ENCODE data around the gene DCAF7. TPM values are rescaled to one million over a fixed set of nuclear protein-coding genes. Genes with fewer than 3 reads are reported as not detected.
A peak's percentile ranks its signal among the peaks of the same experiment; 100 is the strongest.

The DCAF7 gene
- total RNA-seq, 4 donors from 2014 or later = 32.2 to 65.3 (median 48.9) TPM

DNA sequence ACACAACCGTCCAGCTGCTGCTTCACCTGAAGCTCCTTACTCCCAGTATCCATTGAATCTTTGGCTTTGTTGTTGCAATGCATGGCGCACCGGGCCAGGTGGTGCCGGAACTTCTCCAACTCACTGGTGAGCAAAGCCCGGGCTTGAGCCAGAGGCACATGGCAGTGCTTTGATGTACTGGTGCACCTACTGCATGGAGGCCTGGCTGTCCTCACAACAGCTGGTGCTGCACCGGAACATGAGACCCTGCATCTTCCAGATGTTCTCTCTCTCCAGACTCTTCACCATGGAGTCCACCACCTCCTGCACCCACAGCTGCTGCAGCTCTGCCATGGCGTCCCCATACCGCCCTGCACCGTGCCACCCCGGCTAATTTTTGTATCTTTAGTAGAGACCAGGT lies 60.6 kb downstream of the DCAF7 start:
- TF ChIP-seq POLR2A (IDR thresholded peaks at IDR 0.05) = no peak
- TF ChIP-seq, protein P1, sequence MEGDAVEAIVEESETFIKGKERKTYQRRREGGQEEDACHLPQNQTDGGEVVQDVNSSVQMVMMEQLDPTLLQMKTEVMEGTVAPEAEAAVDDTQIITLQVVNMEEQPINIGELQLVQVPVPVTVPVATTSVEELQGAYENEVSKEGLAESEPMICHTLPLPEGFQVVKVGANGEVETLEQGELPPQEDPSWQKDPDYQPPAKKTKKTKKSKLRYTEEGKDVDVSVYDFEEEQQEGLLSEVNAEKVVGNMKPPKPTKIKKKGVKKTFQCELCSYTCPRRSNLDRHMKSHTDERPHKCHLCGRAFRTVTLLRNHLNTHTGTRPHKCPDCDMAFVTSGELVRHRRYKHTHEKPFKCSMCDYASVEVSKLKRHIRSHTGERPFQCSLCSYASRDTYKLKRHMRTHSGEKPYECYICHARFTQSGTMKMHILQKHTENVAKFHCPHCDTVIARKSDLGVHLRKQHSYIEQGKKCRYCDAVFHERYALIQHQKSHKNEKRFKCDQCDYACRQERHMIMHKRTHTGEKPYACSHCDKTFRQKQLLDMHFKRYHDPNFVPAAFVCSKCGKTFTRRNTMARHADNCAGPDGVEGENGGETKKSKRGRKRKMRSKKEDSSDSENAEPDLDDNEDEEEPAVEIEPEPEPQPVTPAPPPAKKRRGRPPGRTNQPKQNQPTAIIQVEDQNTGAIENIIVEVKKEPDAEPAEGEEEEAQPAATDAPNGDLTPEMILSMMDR (IDR thresholded peaks at IDR 0.05) = no peak
- Histone ChIP-seq H3K9me3 (no peaks in the 10 kb centered on the region), H3K27ac (peak overlapping the region in 2 of 4 donors; percentile 17 to 38), H3K4me1 (no peaks in the 10 kb centered on the region), H3K27me3 (no peaks in the 10 kb centered on the region), H3K36me3 (peaks cover 0 to 52% (median 0%) of the 10 kb centered on the region in 3 donors), H3K4me3 (no peak overlapping the region)
- DNase-seq = no peak

DNA sequence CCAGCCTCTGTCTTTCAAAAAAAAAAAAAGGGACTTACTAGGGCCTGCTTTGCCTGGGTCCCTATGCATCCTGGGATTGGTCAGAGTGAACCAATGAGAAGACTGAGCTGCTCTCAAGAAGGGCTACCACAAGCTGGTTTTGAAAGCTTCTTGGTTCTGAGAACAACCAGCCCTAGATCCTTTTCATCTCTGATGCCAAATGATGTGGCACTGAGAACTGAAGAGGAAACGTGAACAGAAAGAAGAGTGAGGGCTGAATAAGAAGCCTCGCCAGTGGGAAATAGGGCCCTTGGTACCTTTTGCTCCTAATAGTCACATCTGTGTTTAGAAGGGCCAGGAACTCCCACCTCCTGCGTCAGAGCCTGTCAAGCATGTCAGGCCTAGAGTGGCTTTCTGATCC lies 61.1 kb downstream of the DCAF7 start:
- DNase-seq = no peak
- Histone ChIP-seq H3K27me3 (no peaks in the 10 kb centered on the region), H3K9me3 (no peaks in the 10 kb centered on the region), H3K27ac (peak overlapping the region in 1 of 4 donors; percentile 38), H3K4me1 (no peaks in the 10 kb centered on the region), H3K36me3 (peaks cover 0 to 47% (median 0%) of the 10 kb centered on the region in 3 donors), H3K4me3 (no peak overlapping the region)
- no peak for TF ChIP-seq POLR2A (IDR thresholded peaks at IDR 0.05)
- TF ChIP-seq, protein P1 (IDR thresholded peaks at IDR 0.05) = no peak

DNA sequence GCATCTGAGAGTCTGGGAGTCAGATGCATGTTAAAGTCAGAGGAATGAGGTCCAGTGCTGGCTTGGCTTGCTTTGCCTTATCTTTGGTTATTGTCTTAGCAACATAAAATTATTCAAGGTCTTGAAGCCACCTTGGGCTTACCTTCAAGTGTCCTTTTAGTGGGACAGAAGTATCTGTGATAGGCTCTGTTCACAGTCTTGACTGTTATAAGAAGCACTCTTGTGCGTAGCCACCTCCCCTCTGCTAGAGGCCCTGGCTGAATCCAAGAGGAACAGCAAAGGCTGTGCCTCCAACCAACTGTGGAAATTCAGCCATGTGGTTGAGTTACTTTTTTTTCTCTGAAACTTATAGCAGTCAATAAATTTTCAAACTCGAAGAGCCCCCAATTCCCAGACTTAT lies 63.4 kb downstream of the DCAF7 start:
- H3K36me3 ChIP-seq = peaks cover 0 to 24% (median 0%) of the 10 kb centered on the region in 3 donors
- no peaks in the 10 kb centered on the region for H3K9me3 ChIP-seq
- H3K4me3 ChIP-seq = no peak overlapping the region
- H3K4me1 ChIP-seq = no peaks in the 10 kb centered on the region
- no peaks in the 10 kb centered on the region for H3K27me3 ChIP-seq
- TF ChIP-seq, protein P1 (IDR thresholded peaks at IDR 0.05) = no peak
- no peak for DNase-seq
- no peak overlapping the region for H3K27ac ChIP-seq

DNA sequence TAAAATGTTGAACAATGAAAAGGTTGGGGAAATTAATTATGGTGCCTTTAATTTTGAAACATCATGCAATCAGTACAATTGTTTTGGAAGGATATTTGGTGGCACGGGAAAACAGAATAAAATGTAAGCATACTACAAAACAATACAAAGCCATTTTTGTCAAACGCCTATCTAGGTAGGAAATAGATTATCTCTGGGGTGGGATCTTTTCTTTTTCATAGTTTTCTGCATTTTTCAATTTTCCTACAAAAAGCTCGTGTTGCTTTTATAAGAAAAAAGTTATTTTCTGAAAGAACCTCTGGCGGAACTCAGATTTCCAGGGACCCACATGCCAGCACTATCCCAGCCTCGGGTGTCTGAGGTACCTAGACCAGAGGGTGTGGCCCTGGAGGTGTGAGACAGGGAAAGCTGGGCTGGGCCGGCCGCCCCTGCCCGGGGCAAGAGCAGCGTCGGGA lies 71.0 kb downstream of the DCAF7 start:
- TF ChIP-seq, protein P1 (IDR thresholded peaks at IDR 0.05) = no peak
- TF ChIP-seq POLR2A (IDR thresholded peaks at IDR 0.05) = no peak
- Histone ChIP-seq H3K27me3 (no peaks in the 10 kb centered on the region), H3K9me3 (no peaks in the 10 kb centered on the region), H3K27ac (peak overlapping the region; percentile 80 to 98 (median 86)), H3K4me1 (peaks cover 0 to 15% (median 3%) of the 10 kb centered on the region in 4 donors), H3K36me3 (no peaks in the 10 kb centered on the region), H3K4me3 (peak overlapping the region; percentile 73 to 94 (median 77))
- DNase-seq = no peak

DNA sequence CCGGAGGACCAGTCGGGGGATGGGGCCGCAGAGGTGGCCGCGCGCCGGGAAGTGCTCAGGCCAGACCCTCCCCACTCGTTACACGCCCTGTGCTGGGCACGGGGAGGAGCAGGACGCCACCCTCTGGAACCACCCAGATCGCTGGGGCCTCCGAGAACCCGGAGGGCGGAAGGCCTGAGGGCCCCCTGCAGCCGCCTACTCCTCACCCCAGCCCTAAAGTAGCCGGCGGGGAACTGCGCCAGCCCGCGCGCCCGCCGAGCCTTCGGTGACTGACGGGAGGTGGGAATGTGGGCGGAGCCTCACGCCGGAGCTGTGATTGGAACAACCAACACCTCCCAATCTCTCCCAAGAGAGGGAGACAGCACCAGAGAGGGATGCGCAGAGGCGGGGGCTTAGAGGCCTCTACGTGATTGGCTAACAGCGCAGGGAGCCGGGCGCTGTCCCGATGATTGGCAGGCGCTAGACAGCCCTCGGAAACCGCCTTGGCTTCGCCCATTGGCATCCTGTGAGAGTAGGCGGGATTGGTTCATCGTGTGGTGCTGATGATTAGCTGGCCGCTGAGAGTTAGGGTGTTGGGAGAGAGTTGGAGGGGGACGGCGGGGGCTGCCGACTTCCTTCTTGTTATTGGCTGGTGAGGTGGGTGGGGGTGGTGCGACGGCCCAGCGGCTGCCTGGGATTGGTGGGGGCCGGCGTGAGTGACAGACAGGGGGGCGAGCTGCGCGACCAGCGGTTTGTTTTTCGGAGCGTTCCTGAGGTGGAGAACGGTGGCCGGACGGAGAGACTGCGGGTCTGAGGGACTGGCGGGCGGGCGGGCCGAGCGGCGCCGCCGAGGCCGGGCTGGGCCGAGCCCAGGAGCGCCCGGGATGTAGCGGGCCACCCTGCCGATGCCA lies 71.7 kb downstream of the DCAF7 start, which contains the start of gene MAP3K3:
Gene MAP3K3, plus strand, starts transcription at position 734 of the 890 bp plus-strand sequence. CDS start 343 bp downstream, outside the sequence.
- TF ChIP-seq POLR2A (IDR thresholded peaks at IDR 0.05) = peak; percentile 63 to 67
- TF ChIP-seq, protein P1 (IDR thresholded peaks at IDR 0.05) = peak in 2 of 6 experiments; percentile 8 to 21

More for the DNA sequence above, 71.7 kb downstream of the DCAF7 start, which contains the start of gene MAP3K3:
- peaks cover 0 to 21% (median 3%) of the 10 kb centered on the region in 4 donors for H3K4me1 ChIP-seq
- H3K36me3 ChIP-seq = no peaks in the 10 kb centered on the region
- H3K27me3 ChIP-seq = no peaks in the 10 kb centered on the region
- peak within 1 kb of the TSS; percentile 80 to 98 (median 86) for H3K27ac ChIP-seq
- peak within 1 kb of the TSS; percentile 73 to 94 (median 77) for H3K4me3 ChIP-seq
- peak; percentile 97 to 99 (median 97) for DNase-seq
- no peaks in the 10 kb centered on the region for H3K9me3 ChIP-seq

Data from Peyer's patch (tissue), 4 donors.